SW480 (cell line): ENCODE measurements around the gene KIF26B.
"Not testable (repeated sequence)": the region's sequence is repeated elsewhere in the genome, so short reads cannot be mapped to it uniquely, and the experiment has no call there.

Source experiments
- DNase-seq: peaks from one replicate; pipeline ENCODE4 v3.0.0-alpha.2; 2016; ENCODE audit warnings: low spot score

Gene KIF26B

GRCh38 chr1:245701631-245702030 is 546.8 kb downstream of the KIF26B start:
- DNase-seq, result no peak

GRCh38 chr1:245702346-245702745 is 547.6 kb downstream of the KIF26B start:
- no peak for DNase-seq

- DNase-seq, result no peak
Observed at GRCh38 chr1:245704341-245704740, 549.6 kb downstream of the KIF26B start.

GRCh38 chr1:245704765-245705164 is 550.0 kb downstream of the KIF26B start:
- no peak for DNase-seq

- no peak for DNase-seq
Observed at GRCh38 chr1:245707941-245708340, 553.2 kb downstream of the KIF26B start.

- DNase-seq, result no peak
Observed at GRCh38 chr1:245710961-245711903, 556.4 kb downstream of the KIF26B start.

GRCh38 chr1:245714027-245714426 is 559.2 kb downstream of the KIF26B start:
- not testable (repeated sequence) for DNase-seq

GRCh38 chr1:245715291-245715701 is 560.5 kb downstream of the KIF26B start:
- DNase-seq, result peak; percentile 64

- DNase-seq, result peak; percentile 99
Observed at GRCh38 chr1:245715970-245716369, 561.2 kb downstream of the KIF26B start.

- DNase-seq, result no peak
Observed at GRCh38 chr1:245716561-245716960, 561.8 kb downstream of the KIF26B start.

GRCh38 chr1:245717611-245718010 is 562.8 kb downstream of the KIF26B start:
- DNase-seq, result no peak

GRCh38 chr1:245718123-245718522 is 563.3 kb downstream of the KIF26B start:
- no peak for DNase-seq

- DNase-seq, result no peak
Observed at GRCh38 chr1:245718951-245719350, 564.2 kb downstream of the KIF26B start.

GRCh38 chr1:245721488-245721887 is 566.7 kb downstream of the KIF26B start:
- DNase-seq, result no peak

- DNase-seq, result not testable (repeated sequence)
Observed at GRCh38 chr1:245728035-245728434, 573.2 kb downstream of the KIF26B start.

- no peak for DNase-seq
Observed at GRCh38 chr1:245730801-245731200, 576.0 kb downstream of the KIF26B start.

- not testable (repeated sequence) for DNase-seq
Observed at GRCh38 chr1:245740336-245740735, 585.6 kb downstream of the KIF26B start.

GRCh38 chr1:245742896-245743295 is 588.1 kb downstream of the KIF26B start:
- DNase-seq, result no peak

GRCh38 chr1:245748240-245748639 is 593.5 kb downstream of the KIF26B start:
- no peak for DNase-seq

- DNase-seq, result no peak
Observed at GRCh38 chr1:245748646-245749045, 593.9 kb downstream of the KIF26B start.

GRCh38 chr1:245749053-245749452 is 594.3 kb downstream of the KIF26B start:
- no peak for DNase-seq

GRCh38 chr1:245750261-245750660 is 595.5 kb downstream of the KIF26B start:
- no peak for DNase-seq

GRCh38 chr1:245751116-245751515 is 596.3 kb downstream of the KIF26B start:
- no peak for DNase-seq
